Ovary (tissue), 3 donors: Measurements from ENCODE around the gene ITPKA.

ENCODE experiments used
- CTCF ChIP-seq, 3 donors: fragments of 450-650 bp in 2 of 3; fragments of 200-600 bp in 1 of 3; IDR thresholded peaks; one replicate each; pipeline versions ENCODE4 v1.5.1 to v1.8.0; 2016 to 2022; ENCODE audit warnings: antibody characterized with exemption in 3 of 3, mild to moderate bottlenecking in 1 of 3
- POLR2A ChIP-seq: fragments of 450-650 bp; IDR thresholded peaks from one replicate; pipeline ENCODE4 v1.6.1; 2017; ENCODE audit warnings: antibody characterized with exemption, mild to moderate bottlenecking, moderate library complexity
- donor health status: DM: no; HTN: no; CAD: no.

DNA sequence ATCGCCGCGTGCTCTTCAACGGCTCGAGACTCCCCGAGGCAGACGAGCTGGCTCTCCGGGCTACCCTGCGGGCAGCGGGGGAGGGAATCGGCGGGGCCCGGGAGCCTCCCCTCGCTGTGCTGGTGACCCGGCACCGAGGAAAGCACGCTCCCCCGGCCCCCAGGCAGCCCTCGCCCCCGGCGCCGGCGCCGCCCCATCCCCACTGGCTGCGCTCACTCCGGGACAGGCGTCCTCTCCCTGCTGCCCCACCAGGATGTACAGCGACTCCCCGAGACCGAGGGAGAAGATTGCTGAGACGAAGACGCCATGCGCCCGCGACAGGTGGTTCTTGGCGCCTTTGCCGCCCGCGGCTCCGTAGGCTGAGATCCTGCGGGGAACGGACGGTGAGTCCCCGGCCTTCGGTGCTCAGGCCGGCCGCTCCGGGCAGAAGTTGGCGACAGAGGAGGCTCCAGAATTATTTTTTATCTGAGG is 18.3 kb downstream of the ITPKA start:
- no peak for TF ChIP-seq CTCF (IDR thresholded peaks at IDR 0.05)
- no peak for TF ChIP-seq POLR2A
